ENCODE measurements around the gene MSRB3.
"Not testable (repeated sequence)": the region's sequence is repeated elsewhere in the genome, so short reads cannot be mapped to it uniquely, and the experiment has no call there.

MSRB3 gene

DNA sequence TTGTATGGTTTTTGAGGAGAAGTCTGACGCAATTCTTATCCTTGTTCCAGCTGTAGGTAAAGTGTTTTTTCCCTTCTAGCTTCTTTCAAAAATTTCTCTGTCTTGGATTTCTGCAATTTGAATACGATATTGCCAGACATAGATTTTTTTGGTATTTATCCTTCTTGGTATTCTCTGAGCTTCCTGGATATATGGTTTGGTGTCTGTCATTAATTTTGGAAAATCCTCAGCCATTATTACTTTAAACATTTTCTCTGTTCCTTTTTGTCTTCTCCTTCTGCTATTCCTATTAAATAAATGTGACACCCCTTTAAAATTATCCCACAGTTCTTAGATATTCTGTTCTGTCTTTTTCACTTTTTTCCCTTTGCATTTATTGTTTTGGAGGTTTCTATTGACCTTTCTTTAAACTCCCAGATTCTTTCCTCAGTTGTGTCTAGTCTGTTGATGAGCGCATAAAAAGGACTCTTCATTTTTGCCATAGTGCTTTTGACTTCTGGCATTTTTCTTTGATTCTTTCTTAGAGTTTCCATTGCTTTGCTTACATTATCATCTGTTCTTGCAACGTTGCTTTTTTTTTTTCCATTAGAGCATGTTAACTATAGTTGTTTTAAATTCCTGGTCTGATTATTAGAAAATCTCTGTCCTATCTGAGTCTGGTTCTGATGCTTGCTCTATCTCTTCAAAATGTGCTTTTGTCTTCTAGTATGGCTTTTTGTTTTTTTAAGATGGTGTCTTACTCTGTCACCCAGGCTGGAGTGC, 129.1 kb downstream of the MSRB3 start:
- DNase-seq, result no peak

DNA sequence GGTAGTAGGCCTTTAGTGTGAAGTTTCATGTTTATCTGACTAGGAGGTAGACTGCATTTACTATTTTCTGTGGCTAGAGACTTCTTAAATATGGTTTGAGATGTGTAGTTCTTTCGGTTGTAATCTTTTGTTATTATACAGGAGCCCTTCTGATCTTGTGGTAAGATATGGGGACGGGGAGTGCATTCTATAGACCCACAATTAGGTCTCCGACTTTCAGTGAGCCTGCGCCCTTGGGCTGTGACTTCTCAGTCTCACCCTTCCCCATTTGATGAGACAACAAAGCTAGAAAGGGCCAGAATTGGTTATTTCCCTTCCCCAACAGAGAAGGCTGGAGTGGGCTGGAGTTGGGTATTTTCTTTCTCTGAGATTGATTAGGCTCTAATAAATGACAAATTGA, 130.0 kb downstream of the MSRB3 start:
- DNase-seq, result no peak

DNA sequence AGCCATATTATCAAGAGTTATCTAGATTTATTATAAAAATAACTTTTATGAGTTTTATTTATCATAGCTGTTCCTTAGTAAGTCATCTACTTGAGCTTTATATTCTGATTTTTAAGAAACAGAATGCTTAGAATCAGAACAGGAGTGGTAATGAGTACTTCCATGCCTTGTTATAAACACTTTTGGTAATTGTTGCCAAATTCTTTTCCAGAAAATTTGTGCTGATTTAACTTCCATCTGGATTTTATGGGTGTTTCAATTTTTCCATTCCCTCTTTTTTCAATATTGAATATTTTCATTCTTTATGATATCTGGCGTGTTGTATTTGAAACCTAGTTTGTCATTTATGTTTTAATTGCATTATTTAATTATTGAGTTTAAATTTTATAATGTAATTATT, 131.2 kb downstream of the MSRB3 start:
- no peak for DNase-seq

DNA sequence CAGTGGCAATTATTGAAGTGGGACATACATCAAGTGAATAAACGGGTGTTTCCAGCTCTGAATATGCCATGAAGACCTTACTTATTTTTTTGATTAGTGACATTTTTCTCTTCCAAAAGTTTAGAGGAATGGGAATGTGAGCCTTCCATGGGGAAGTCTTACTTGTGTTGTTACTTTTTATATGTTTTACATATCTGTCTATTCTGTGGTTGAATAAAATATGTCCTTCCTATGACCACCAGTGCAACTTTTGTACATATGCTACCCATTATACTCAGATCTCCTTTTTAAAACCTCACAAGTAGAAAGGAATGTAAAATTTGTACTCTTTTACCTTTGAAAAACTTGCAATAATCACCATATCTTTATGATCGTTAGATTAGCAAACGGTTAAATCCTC, 132.7 kb downstream of the MSRB3 start:
- no peak for DNase-seq

- DNase-seq, result no peak
These were observed 136.0 kb downstream of the MSRB3 start for GRCh38 chr12:65414526-65414925.

DNA sequence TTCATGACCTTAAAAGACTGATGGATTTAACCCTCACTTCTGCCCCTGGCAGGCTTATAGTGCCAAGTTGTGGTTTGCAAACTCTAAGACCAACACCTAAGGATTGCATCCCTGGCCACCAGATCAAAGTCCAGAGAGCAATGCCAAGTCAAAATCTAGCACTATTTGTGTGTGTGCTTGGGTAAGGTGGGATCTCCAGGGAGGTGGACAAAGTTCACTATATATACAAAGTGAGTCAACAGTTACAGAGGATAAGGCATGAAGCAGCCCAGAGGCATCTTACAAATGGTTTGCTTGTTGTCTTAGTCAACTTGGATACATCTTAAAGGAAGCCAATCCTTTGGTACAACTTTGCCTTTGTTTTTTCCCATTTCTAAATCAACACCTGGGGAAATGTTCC, 137.3 kb downstream of the MSRB3 start:
- DNase-seq, result no peak

- no peak for DNase-seq
These were observed 141.0 kb downstream of the MSRB3 start for GRCh38 chr12:65419284-65420072.

DNA sequence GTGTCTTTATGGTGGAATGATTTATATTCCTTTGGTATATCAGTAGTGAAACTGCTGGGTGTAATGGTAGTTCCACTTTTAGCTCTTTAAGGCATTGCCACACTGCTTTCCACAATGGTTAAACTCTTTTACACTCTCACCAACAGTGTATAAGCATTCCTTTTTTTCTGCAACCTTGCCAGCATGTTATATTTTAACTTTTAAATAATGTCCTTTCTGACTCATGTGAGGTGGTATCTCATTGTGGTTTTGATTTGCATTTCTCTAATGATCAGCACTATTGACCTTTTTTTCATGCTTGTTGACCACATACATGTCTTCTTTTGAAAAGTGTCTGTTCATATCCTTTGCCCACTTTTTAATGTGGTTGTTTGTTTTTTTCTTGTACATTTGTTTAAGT, 142.5 kb downstream of the MSRB3 start:
- no peak for DNase-seq

- DNase-seq, result no peak
These were observed 149.2 kb downstream of the MSRB3 start for GRCh38 chr12:65427646-65428045.

GRCh38 chr12:65430006-65430405, 151.5 kb downstream of the MSRB3 start:
- no peak for DNase-seq

DNA sequence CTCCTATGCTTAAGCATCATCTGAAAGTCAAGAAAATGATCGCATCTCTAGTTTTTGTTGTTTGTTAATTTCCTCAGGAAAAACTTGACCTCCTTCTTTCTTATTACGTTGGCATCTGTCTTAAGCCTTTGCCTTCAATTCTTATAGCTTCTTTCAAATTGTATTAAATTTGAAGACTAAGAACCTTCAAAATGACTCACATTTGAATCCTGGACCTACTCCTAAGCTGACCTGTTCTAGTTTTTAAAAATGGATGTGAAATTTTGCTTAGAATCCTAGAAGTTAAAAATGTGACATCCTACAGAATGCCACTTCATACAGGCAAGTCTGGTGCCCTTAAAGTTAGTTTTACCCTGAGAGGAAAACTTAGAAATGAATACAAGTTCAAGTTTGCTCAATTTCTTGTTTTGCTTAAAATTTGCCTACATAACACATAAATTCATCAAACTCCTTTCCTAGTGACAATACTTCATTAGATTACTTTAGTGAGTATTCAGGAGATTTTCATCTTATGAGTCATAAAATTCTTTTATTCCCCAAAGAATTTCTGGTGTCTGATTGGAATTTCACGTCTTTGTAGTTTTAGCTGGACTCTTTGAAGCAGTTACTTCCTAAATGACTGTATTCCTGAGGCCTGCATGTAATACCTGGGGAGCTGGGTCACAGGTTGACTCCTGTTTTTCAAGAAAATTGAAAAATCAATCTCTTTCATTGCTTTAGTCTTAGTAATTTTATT, 152.3 kb downstream of the MSRB3 start:
- DNase-seq, result no peak

DNA sequence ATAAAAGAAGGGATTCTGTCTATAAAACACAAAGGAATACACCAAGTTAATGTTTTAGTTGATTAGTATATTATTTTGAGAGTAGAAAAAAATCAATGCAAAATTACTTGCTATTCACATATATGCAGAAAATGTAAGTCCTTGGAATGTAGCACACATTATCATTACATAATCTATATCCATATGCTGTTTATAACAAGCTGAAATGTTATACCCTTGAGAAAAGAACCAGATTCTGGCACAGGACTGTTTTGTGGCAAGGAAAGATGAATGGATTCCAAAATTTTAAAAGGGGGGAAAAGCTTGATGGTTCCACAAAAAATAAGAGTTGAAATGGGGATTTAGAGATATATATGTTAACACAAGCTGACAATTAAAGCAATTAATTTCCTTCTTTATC, 153.6 kb downstream of the MSRB3 start:
- no peak for DNase-seq

GRCh38 chr12:65432651-65433050, 154.2 kb downstream of the MSRB3 start:
- no peak for DNase-seq

- no peak for DNase-seq
These were observed 156.3 kb downstream of the MSRB3 start for GRCh38 chr12:65434737-65435136.

DNA sequence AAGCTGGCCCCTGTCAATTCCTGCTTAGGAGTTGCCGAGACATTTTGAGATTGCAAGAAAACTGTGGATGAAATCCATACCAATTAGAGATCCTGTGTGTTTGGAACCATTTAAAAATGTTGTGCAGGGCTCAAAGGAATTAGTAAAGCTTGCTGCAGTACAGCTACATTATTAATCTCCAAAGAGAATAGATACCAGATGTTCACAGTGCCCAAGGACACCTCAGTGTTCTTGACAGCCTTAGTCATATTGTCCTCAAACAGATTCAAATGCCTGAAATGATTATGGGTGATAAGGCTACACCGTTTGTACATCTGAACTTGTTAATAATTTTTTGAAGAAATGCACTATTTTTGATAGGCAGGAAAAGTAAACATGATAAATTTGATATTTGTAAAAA, 164.6 kb downstream of the MSRB3 start:
- no peak for DNase-seq

- DNase-seq, result no peak
These were observed 166.5 kb downstream of the MSRB3 start for GRCh38 chr12:65444996-65445395.

DNA sequence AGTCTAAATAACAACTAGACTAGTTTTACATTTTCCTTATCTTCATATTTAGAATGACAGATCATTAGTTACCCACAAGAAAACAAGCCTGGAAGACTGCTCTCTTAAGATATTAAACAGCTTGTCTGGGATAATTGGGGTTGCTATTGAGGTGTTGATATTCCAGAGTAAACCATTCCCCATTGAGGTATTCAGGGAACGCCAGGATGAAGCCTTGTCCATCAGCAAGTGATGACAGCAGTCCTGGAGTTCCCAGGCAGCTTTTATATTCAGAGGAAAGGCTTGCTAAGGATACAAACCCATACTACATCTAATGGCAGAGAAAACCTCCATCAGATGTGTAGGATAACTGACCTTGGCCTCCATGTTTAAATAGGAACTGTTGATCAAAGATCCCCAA, 168.4 kb downstream of the MSRB3 start:
- DNase-seq, result no peak

DNA sequence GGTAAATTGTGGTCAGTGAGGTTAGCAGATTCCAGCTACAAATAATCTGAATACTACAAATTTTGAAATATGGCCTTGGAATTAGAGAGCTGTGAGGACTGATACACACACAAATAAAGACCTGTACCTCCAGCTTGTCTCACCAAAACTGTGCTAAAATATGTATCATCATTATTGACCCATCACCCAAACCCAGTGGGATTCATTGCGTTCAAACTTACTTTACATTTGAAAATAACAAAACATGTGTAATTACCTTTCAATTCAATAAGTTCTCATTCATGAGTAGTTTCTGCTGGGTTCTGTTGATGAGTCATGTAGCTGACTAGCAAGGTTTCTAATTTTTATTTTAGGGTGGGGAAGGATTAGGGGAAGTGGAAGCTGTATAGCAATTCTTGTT, 170.9 kb downstream of the MSRB3 start:
- no peak for DNase-seq

DNA sequence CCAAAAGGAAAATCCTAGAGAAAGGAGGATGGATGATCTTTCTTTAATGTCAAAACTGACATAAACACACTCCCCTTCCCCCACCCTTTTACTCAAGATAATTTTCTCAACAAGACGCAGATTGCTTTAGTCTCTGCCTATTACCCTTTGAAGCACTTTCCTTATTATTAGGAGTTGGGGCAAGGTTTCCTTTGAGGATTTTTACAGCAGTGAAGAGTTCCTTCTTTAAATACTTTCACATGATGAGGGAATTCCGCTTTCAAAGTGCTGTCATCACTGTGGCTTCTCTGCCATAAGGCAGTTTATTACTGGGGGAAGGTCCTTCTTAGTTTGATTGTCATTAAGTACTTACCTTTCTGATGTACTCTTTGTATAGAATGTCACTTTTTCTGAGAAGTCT, 172.1 kb downstream of the MSRB3 start:
- no peak for DNase-seq

GRCh38 chr12:65454115-65454787, 175.8 kb downstream of the MSRB3 start:
- no peak for DNase-seq

DNA sequence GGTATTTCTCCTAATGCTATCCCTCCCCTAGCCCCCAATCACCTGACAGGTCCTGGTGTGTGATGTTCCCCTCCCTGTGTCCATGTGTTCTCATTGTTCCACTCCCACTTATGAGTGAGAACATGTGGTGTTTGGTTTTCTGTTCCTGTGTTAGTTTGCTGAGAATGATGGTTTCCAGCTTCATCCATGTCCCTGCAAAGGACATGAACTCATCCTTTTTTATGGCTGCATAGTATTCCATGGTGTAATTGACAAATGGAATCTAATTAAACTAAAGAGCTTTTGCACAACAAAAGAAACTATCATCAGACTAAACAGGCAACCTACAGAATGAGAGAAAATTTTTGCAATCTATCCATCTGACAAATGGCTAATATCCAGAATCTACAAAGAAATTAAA, 178.9 kb downstream of the MSRB3 start:
- not testable (repeated sequence) for DNase-seq

GRCh38 chr12:65458718-65459117, 180.2 kb downstream of the MSRB3 start:
- DNase-seq, result no peak

- no peak for DNase-seq
These were observed 181.1 kb downstream of the MSRB3 start for GRCh38 chr12:65459545-65459944.

All from NCI-H146 (cell line).